ENCODE results near the gene DTNB. TPM values are rescaled to one million over a fixed set of nuclear protein-coding genes. Genes with fewer than 3 reads are reported as not detected.

The DTNB gene
- total and polyA plus RNA-seq, 2 of the 4 experiments (the other 2 are of a cell fraction): 3.8 to 5.3 TPM

DNA sequence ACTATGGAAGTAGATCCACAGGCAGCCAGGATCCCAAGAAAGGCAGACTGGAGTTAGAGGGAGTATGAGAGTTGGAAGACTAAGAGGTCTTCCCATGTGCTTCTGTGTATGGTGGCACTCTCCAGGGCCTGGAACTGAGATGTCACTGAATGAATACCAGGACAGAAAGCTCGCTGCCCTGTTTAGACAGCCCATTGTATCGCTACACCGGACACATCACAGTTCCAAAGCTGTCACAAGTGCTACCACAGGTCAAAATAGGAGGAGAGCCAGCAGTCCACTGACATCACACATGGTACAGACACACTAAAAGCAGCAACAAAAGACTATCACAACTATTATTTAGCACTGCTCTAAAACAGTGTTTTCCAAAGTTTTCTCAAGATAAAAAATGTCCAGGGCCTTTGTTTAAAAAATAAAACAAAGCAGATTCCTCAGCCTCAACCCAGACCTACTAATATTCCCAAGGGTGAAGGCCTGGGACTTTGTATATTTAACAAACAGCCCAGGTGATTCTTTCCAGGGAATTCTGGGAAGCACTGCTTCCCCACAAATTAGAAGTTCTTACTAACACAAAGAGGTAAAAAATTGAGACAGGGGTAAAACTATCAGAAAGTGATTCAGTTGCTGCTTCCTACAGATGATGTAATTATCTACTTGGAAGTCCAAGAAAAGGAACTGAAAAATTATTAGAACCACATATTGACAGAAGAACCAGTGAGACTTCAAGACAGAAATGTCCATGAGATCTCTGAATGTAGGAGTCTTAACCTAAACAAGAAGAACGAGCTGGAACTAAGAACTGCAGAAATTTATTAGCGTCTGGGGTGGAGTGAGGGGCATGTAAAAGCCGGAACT is 116.0 kb downstream of the DTNB start:
- H4K91ac ChIP-seq (ENCODE audit: insufficient read depth, low read depth, low read length): no peak overlapping the region
- H2AK5ac ChIP-seq (ENCODE audit: low read depth, low read length): peak overlapping the region; percentile 48; the same call in 1 of the 2 replicates
- H3K27ac ChIP-seq (ENCODE audit: insufficient read depth, low read length): no peak overlapping the region
- H2AK9ac ChIP-seq (replicated peaks; ENCODE audit: low read depth, low read length, poor library complexity): peak overlapping the region; percentile 34
- DNase-seq (no peak), ATAC-seq (ENCODE audit: low read depth) (no peak)
- dilution Hi-C loops (cut with HindIII; ENCODE audit: low sequenced_read_pairs, unreplicated experiment): no loop called here
- H3K18ac ChIP-seq (ENCODE audit: low read depth, low read length): no peak overlapping the region
- no peak overlapping the region for H2BK120ac ChIP-seq (ENCODE audit: low read depth, low read length)
- H3K23ac ChIP-seq (ENCODE audit: low read depth, low read length): no peak overlapping the region
- intact Hi-C loops (cut with micrococcal nuclease): no loop called here
- H3K36me3 ChIP-seq (ENCODE audit: control insufficient read depth, insufficient read depth, low read length): no peaks in the 10 kb centered on the region
- H2BK15ac ChIP-seq (ENCODE audit: low read depth, low read length): no peak overlapping the region
- H3K27me3 ChIP-seq (ENCODE audit: control insufficient read depth, insufficient read depth, low read length): no peaks in the 10 kb centered on the region
- ChIA-PET CTCF (no interaction called here), POLR2A (ENCODE audit: unreplicated experiment) (interaction anchor here (0.6 kb wide), 1 partner anchor 183 kb away, joined by 4 read pairs; no protein-coding TSS in a partner anchor)
- H3K79me1 ChIP-seq (ENCODE audit: low read depth in 1 of 2, low read length in 2 of 2): no peaks in the 10 kb centered on the region
- no peak overlapping the region for H4K5ac ChIP-seq (ENCODE audit: low read depth, low read length)
- no peak overlapping the region for H2BK5ac ChIP-seq (ENCODE audit: low read depth, low read length, poor library complexity, severe bottlenecking)
- H4K8ac ChIP-seq (ENCODE audit: low read depth in 2 of 2, low read length in 2 of 2): no peak overlapping the region
- peaks cover 2% of the 10 kb centered on the region for H3K4me1 ChIP-seq (ENCODE audit: control insufficient read depth, insufficient read depth, low read length)
- no peak overlapping the region for H3K4me3 ChIP-seq (ENCODE audit: insufficient read depth, low read depth, low read length)
- H3K4me2 ChIP-seq (ENCODE audit: low read depth, low read length): no peak overlapping the region
- WGBS, 2 experiments (ENCODE audit: extremely low coverage in 2 of 2, insufficient read length in 1 of 2): 100% methylated on average over 1 of the region's 6 CpGs; no CpG with 5 or more reads in 1 of the 2 experiments
- H2BK20ac ChIP-seq (ENCODE audit: low read depth, low read length): no peak overlapping the region
- H3K9me3 ChIP-seq (ENCODE audit: control insufficient read depth, insufficient read depth, low read length): no peaks in the 10 kb centered on the region
- H4K20me1 ChIP-seq (ENCODE audit: insufficient read depth, low read length): no peaks in the 10 kb centered on the region
- no peak overlapping the region for H3K9ac ChIP-seq (ENCODE audit: low read depth, low read length)
- H3K4ac ChIP-seq (ENCODE audit: low read depth, low read length): no peak overlapping the region
- no TSS peak for BruUV-seq (replicated peaks)
- no peak overlapping the region for H3K56ac ChIP-seq (ENCODE audit: extremely low read depth, insufficient read depth, low read length)
- peak overlapping the region; percentile 1 for H2AFZ ChIP-seq (replicated peaks; ENCODE audit: low read length, poor library complexity)
- in situ Hi-C loops (cut with MboI; ENCODE audit: low sequenced_read_pairs): no loop called here
- H3K14ac ChIP-seq (replicated peaks; ENCODE audit: low read depth, low read length): peak overlapping the region; percentile 7; the same call in 1 of the 2 replicates
- H3K9me1 ChIP-seq (ENCODE audit: insufficient read depth, low read length): no peaks in the 10 kb centered on the region
- TF ChIP-seq NFE2L2 (IDR thresholded peaks at IDR 0.05; ENCODE audit: low read depth, low read length): no peak
- TF ChIP-seq CEBPB (IDR thresholded peaks at IDR 0.05; ENCODE audit: low read depth, low read length): no peak
- no peak for TF ChIP-seq RCOR1 (IDR thresholded peaks at IDR 0.05; ENCODE audit: insufficient replicate concordance, low read length)
- TF ChIP-seq BHLHE40 (IDR thresholded peaks at IDR 0.05; ENCODE audit: low read depth, low read length): no peak
- TF ChIP-seq, protein P1, sequence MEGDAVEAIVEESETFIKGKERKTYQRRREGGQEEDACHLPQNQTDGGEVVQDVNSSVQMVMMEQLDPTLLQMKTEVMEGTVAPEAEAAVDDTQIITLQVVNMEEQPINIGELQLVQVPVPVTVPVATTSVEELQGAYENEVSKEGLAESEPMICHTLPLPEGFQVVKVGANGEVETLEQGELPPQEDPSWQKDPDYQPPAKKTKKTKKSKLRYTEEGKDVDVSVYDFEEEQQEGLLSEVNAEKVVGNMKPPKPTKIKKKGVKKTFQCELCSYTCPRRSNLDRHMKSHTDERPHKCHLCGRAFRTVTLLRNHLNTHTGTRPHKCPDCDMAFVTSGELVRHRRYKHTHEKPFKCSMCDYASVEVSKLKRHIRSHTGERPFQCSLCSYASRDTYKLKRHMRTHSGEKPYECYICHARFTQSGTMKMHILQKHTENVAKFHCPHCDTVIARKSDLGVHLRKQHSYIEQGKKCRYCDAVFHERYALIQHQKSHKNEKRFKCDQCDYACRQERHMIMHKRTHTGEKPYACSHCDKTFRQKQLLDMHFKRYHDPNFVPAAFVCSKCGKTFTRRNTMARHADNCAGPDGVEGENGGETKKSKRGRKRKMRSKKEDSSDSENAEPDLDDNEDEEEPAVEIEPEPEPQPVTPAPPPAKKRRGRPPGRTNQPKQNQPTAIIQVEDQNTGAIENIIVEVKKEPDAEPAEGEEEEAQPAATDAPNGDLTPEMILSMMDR (conservative IDR thresholded peaks at IDR 0.05; ENCODE audit: low read depth, low read length): no peak
- no peak for TF ChIP-seq RAD21 (IDR thresholded peaks at IDR 0.05; ENCODE audit: low read length)
- no peak for TF ChIP-seq FOS (IDR thresholded peaks at IDR 0.05; ENCODE audit: low read depth, low read length)
- no peak for TF ChIP-seq RFX5 (IDR thresholded peaks at IDR 0.05; ENCODE audit: low read depth, low read length)
- TF ChIP-seq, protein P2, sequence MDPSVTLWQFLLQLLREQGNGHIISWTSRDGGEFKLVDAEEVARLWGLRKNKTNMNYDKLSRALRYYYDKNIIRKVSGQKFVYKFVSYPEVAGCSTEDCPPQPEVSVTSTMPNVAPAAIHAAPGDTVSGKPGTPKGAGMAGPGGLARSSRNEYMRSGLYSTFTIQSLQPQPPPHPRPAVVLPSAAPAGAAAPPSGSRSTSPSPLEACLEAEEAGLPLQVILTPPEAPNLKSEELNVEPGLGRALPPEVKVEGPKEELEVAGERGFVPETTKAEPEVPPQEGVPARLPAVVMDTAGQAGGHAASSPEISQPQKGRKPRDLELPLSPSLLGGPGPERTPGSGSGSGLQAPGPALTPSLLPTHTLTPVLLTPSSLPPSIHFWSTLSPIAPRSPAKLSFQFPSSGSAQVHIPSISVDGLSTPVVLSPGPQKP (IDR thresholded peaks at IDR 0.05; ENCODE audit: borderline replicate concordance, low read depth, low read length): no peak
- no peak for TF ChIP-seq MAFK (IDR thresholded peaks at IDR 0.05; ENCODE audit: low read depth, low read length)
- TF ChIP-seq, protein P3, sequence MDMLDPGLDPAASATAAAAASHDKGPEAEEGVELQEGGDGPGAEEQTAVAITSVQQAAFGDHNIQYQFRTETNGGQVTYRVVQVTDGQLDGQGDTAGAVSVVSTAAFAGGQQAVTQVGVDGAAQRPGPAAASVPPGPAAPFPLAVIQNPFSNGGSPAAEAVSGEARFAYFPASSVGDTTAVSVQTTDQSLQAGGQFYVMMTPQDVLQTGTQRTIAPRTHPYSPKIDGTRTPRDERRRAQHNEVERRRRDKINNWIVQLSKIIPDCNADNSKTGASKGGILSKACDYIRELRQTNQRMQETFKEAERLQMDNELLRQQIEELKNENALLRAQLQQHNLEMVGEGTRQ (IDR thresholded peaks at IDR 0.05; ENCODE audit: low read depth, low read length): no peak
- TF ChIP-seq MXI1 (IDR thresholded peaks at IDR 0.05; ENCODE audit: borderline replicate concordance, low read depth, low read length): no peak
- TF ChIP-seq SMC3 (IDR thresholded peaks at IDR 0.05; ENCODE audit: low read depth, low read length): no peak
- TF ChIP-seq POLR2A (IDR thresholded peaks at IDR 0.05; ENCODE audit: low read depth, low read length): no peak
